OCI-LY1 (cell line): ENCODE data around the gene FAH.

Source experiments
- EZH2 ChIP-seq: fragments of 200-600 bp; sonication (generic), shearing (Covaris generic); IDR thresholded peaks from 2 replicates; pipeline ENCODE4 v1.8.0; 2017; ENCODE audit warnings: borderline replicate concordance, mixed run types, mild to moderate bottlenecking, antibody characterized with exemption, low read length, moderate library complexity, mixed read lengths
- TF ChIP-seq, protein P1 (sequence below): fragments of 200-600 bp; sonication (generic), shearing (Covaris generic); IDR thresholded peaks from 2 replicates; pipeline ENCODE4 v1.5.1; 2017; ENCODE audit warnings: mild to moderate bottlenecking, antibody characterized with exemption, low read length, moderate library complexity, mixed read lengths

- TF ChIP-seq, protein P1, sequence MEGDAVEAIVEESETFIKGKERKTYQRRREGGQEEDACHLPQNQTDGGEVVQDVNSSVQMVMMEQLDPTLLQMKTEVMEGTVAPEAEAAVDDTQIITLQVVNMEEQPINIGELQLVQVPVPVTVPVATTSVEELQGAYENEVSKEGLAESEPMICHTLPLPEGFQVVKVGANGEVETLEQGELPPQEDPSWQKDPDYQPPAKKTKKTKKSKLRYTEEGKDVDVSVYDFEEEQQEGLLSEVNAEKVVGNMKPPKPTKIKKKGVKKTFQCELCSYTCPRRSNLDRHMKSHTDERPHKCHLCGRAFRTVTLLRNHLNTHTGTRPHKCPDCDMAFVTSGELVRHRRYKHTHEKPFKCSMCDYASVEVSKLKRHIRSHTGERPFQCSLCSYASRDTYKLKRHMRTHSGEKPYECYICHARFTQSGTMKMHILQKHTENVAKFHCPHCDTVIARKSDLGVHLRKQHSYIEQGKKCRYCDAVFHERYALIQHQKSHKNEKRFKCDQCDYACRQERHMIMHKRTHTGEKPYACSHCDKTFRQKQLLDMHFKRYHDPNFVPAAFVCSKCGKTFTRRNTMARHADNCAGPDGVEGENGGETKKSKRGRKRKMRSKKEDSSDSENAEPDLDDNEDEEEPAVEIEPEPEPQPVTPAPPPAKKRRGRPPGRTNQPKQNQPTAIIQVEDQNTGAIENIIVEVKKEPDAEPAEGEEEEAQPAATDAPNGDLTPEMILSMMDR, result no peak
- no peak for TF ChIP-seq EZH2
Observed at GRCh38 chr15:80168421-80168820, 15.6 kb downstream of the FAH start.
